ENCODE results near the gene TM6SF1. TPM values are rescaled to one million over a fixed set of nuclear protein-coding genes. Genes with fewer than 3 reads are reported as not detected.

TM6SF1 gene
- total RNA-seq, 1 donor, result 0.18 TPM

GRCh38 chr15:83115410-83115809 is 8.0 kb downstream of the TM6SF1 start:
- TF ChIP-seq CTCF (IDR thresholded peaks at IDR 0.05; ENCODE audit: insufficient read depth, low read length), result no peak
- no peak overlapping the region for H3K4me3 ChIP-seq (ENCODE audit: low read depth, low read length)
- DNase-seq (ENCODE audit: low read depth), result no peak

GRCh38 chr15:83115831-83116565 is 8.6 kb downstream of the TM6SF1 start:
- H3K4me3 ChIP-seq (ENCODE audit: low read depth, low read length), result no peak overlapping the region
- DNase-seq (ENCODE audit: low read depth), result no peak
- no peak for TF ChIP-seq CTCF (IDR thresholded peaks at IDR 0.05; ENCODE audit: insufficient read depth, low read length)

GRCh38 chr15:83118291-83118827 is 10.9 kb downstream of the TM6SF1 start:
- no peak for DNase-seq (ENCODE audit: low read depth)
- TF ChIP-seq CTCF (IDR thresholded peaks at IDR 0.05; ENCODE audit: insufficient read depth, low read length), result no peak
- H3K4me3 ChIP-seq (ENCODE audit: low read depth, low read length), result no peak overlapping the region

GRCh38 chr15:83118968-83119367 is 11.5 kb downstream of the TM6SF1 start:
- no peak for DNase-seq (ENCODE audit: low read depth)
- TF ChIP-seq CTCF (IDR thresholded peaks at IDR 0.05; ENCODE audit: insufficient read depth, low read length), result no peak
- H3K4me3 ChIP-seq (ENCODE audit: low read depth, low read length), result no peak overlapping the region

- DNase-seq (ENCODE audit: low read depth), result no peak
- TF ChIP-seq CTCF (IDR thresholded peaks at IDR 0.05; ENCODE audit: insufficient read depth, low read length), result no peak
- H3K4me3 ChIP-seq (ENCODE audit: low read depth, low read length), result no peak overlapping the region
These were observed 12.6 kb downstream of the TM6SF1 start for GRCh38 chr15:83119968-83120581.

GRCh38 chr15:83123529-83123928 is 16.1 kb downstream of the TM6SF1 start:
- no peak for TF ChIP-seq CTCF (IDR thresholded peaks at IDR 0.05; ENCODE audit: insufficient read depth, low read length)
- no peak for DNase-seq (ENCODE audit: low read depth)
- H3K4me3 ChIP-seq (ENCODE audit: low read depth, low read length), result no peak overlapping the region
